H9 (cell line): ENCODE results near the gene NUMA1. TPM values are rescaled to one million over a fixed set of nuclear protein-coding genes. Genes with fewer than 3 reads are reported as not detected.

ENCODE experiments used
- DNase-seq: peaks from one replicate; pipeline ENCODE4 v3.0.0-alpha.2; 2017
- H2AFZ ChIP-seq: one replicate; pipeline ENCODE4 v1.6.1; 2013; ENCODE audit warnings: mild to moderate bottlenecking, low read length, control low read depth, moderate library complexity
- H2AK5ac ChIP-seq: 2 replicates; pipeline ENCODE4 v1.6.1; 2013; ENCODE audit warnings: low read length, control low read depth, mixed read lengths; ENCODE audit not compliant: insufficient read length
- H2BK120ac ChIP-seq: one replicate; pipeline ENCODE4 v1.6.1; 2013; ENCODE audit warnings: low read depth, mild to moderate bottlenecking, low read length, control low read depth, inconsistent platforms; ENCODE audit not compliant: poor library complexity, severe bottlenecking
- H2BK12ac ChIP-seq: 2 replicates; pipeline ENCODE4 v1.6.1; 2013; ENCODE audit warnings: low read length, control low read depth, mixed read lengths, low read depth; ENCODE audit not compliant: insufficient read length
- H2BK15ac ChIP-seq: 2 replicates; pipeline ENCODE4 v1.6.1; 2013; ENCODE audit warnings: low read depth, low read length, control low read depth
- H2BK20ac ChIP-seq: one replicate; pipeline ENCODE4 v1.6.1; 2013; ENCODE audit warnings: low read depth, mild to moderate bottlenecking, low read length, control low read depth, inconsistent platforms; ENCODE audit not compliant: poor library complexity, severe bottlenecking
- H2BK5ac ChIP-seq: 2 replicates; pipeline ENCODE4 v1.6.1; 2013; ENCODE audit warnings: low read length, control low read depth, mixed read lengths; ENCODE audit not compliant: insufficient read length
- H3K14ac ChIP-seq: 2 replicates; pipeline ENCODE4 v1.6.1; 2013; ENCODE audit warnings: low read length, control low read depth; ENCODE audit not compliant: insufficient read depth
- H3K18ac ChIP-seq: 2 replicates; pipeline ENCODE4 v1.6.1; 2013; ENCODE audit warnings: low read depth, mild to moderate bottlenecking, mixed read lengths, low read length, control low read depth; ENCODE audit not compliant: insufficient read length
- H3K23ac ChIP-seq: 2 replicates; pipeline ENCODE4 v1.6.1; 2013; ENCODE audit warnings: low read length, control low read depth, mixed read lengths, low read depth; ENCODE audit not compliant: insufficient read length
- H3K23me2 ChIP-seq: 2 replicates; pipeline ENCODE4 v1.6.1; 2013; ENCODE audit warnings: low read depth, mild to moderate bottlenecking, mixed read lengths, low read length, control low read depth; ENCODE audit not compliant: insufficient read length, poor library complexity, severe bottlenecking
- H3K27ac ChIP-seq: 2 replicates; pipeline ENCODE4 v1.5.1; 2013; ENCODE audit warnings: low read length, control low read depth, mixed read lengths, low read depth; ENCODE audit not compliant: insufficient read length
- H3K27me3 ChIP-seq: 2 replicates; pipeline ENCODE4 v1.6.1; 2013; ENCODE audit warnings: low read length, control low read depth, inconsistent platforms; ENCODE audit not compliant: insufficient read depth
- H3K4ac ChIP-seq: 2 replicates; pipeline ENCODE4 v1.6.1; 2013; ENCODE audit warnings: low read depth, mild to moderate bottlenecking, control low read depth, inconsistent platforms, low read length, moderate library complexity
- H3K4me1 ChIP-seq: 2 replicates; pipeline ENCODE4 v1.6.1; 2013; ENCODE audit warnings: low read length, control low read depth, inconsistent platforms; ENCODE audit not compliant: insufficient read depth
- H3K4me2 ChIP-seq: 2 replicates; pipeline ENCODE4 v1.6.1; 2013; ENCODE audit warnings: low read length, control low read depth, mixed read lengths; ENCODE audit not compliant: insufficient read length, insufficient read depth
- H3K56ac ChIP-seq: 2 replicates; pipeline ENCODE4 v1.6.1; 2013; ENCODE audit warnings: low read depth, mild to moderate bottlenecking, mixed read lengths, low read length, control low read depth; ENCODE audit not compliant: insufficient read length
- H3K79me1 ChIP-seq: 2 replicates; pipeline ENCODE4 v1.6.1; 2013; ENCODE audit warnings: low read depth, mild to moderate bottlenecking, moderate library complexity, low read length, control low read depth, inconsistent platforms; ENCODE audit not compliant: insufficient read depth, poor library complexity, severe bottlenecking
- H3K79me2 ChIP-seq: 2 replicates; pipeline ENCODE4 v1.6.1; 2013; ENCODE audit warnings: low read length, control low read depth, inconsistent platforms; ENCODE audit not compliant: insufficient read depth
- H3K9ac ChIP-seq: 2 replicates; pipeline ENCODE4 v1.6.1; 2013; ENCODE audit warnings: low read length, control low read depth, mixed read lengths; ENCODE audit not compliant: insufficient read length; ENCODE audit errors: extremely low read depth
- H3K9me3 ChIP-seq: one replicate; pipeline ENCODE4 v1.6.1; 2013; ENCODE audit warnings: low read depth, low read length, inconsistent platforms; ENCODE audit not compliant: control insufficient read depth
- H3T11ph ChIP-seq: one replicate; pipeline ENCODE4 v1.6.1; 2013; ENCODE audit warnings: mild to moderate bottlenecking, low read length, control low read depth, inconsistent platforms
- H4K20me1 ChIP-seq: one replicate; pipeline ENCODE4 v1.6.1; 2013; ENCODE audit not compliant: control insufficient read depth, insufficient read length, insufficient read depth
- H4K5ac ChIP-seq: 2 replicates; pipeline ENCODE4 v1.6.1; 2013; ENCODE audit warnings: low read depth, mild to moderate bottlenecking, mixed read lengths, low read length, control low read depth; ENCODE audit not compliant: insufficient read length
- H4K8ac ChIP-seq: replicated peaks from 2 replicates; pipeline ENCODE4 v1.6.1; 2013; ENCODE audit warnings: low read length, control low read depth, mixed read lengths, low read depth; ENCODE audit not compliant: insufficient read length
- H4K91ac ChIP-seq: 2 replicates; pipeline ENCODE4 v1.6.1; 2013; ENCODE audit warnings: low read depth, mild to moderate bottlenecking, moderate library complexity, mixed read lengths, low read length, control low read depth; ENCODE audit not compliant: insufficient read length
- H3K27ac Mint-ChIP-seq, 3 experiments: 2 replicates in 2 of 3; 3 replicates in 1 of 3; pipeline ENCODE4 v1.8.0; 2020 to 2021; ENCODE audit warnings: mixed read lengths in 3 of 3, mild to moderate bottlenecking in 1 of 3, moderate library complexity in 1 of 3
- H3K27me3 Mint-ChIP-seq: 2 replicates; pipeline ENCODE4 v1.8.0; 2021; ENCODE audit warnings: low read depth, mild to moderate bottlenecking, moderate library complexity, mixed read lengths
- H3K36me3 Mint-ChIP-seq, 3 experiments: 2 replicates in 2 of 3; 3 replicates in 1 of 3; pipeline ENCODE4 v1.8.0; 2020 to 2021; ENCODE audit warnings: low read depth in 3 of 3, mixed read lengths in 3 of 3; ENCODE audit not compliant: insufficient read depth in 1 of 3
- H3K4me1 Mint-ChIP-seq, 2 experiments: 2 replicates each; pipeline ENCODE4 v1.8.0; 2020; ENCODE audit warnings: mixed read lengths in 2 of 2
- H3K4me3 Mint-ChIP-seq, 2 experiments: 2 replicates in 1 of 2; 3 replicates in 1 of 2; pipeline ENCODE4 v1.8.0; 2020 to 2021; ENCODE audit warnings: mild to moderate bottlenecking in 2 of 2, mixed read lengths in 2 of 2, moderate library complexity in 1 of 2
- H3K9me3 Mint-ChIP-seq, 2 experiments: 2 replicates in 1 of 2; 3 replicates in 1 of 2; pipeline ENCODE4 v1.8.0; 2020; ENCODE audit warnings: mild to moderate bottlenecking in 2 of 2, mixed read lengths in 2 of 2, moderate library complexity in 1 of 2
- WGBS: extraction: QIAGEN DNeasy Blood & Tissue Kit; methylation state at CpG from one replicate; pipeline ENCODE4 v1.1.7; 2013; ENCODE audit warnings: missing lambda C conversion rate, low lambda C conversion rate, mixed read lengths; ENCODE audit not compliant: insufficient read length; ENCODE audit errors: extremely low coverage; 5-methylcytosine and 5-hydroxymethylcytosine counted together
- total RNA-seq: library from RNA; stranded (reverse); gene quantifications from 2 replicates; pipeline ENCODE4 v1.2.1, GENCODE V29; 2021
- TF ChIP-seq, protein P1 (sequence below): fragments of 200-600 bp; sonication (generic); conservative IDR thresholded peaks from 3 replicates; pipeline ENCODE4 v1.8.0; 2021; ENCODE audit warnings: antibody characterized with exemption, mild to moderate bottlenecking

NUMA1 gene
- total RNA-seq, 1 experiment from 2014 or later, result 136 TPM

GRCh38 chr11:72119198-72119597 lies 38.9 kb upstream of the NUMA1 start:
- no peak overlapping the region for H3K4me3 Mint-ChIP-seq
- H2BK120ac ChIP-seq, result no peak overlapping the region
- peaks cover 61% of the 10 kb centered on the region for H3K27me3 Mint-ChIP-seq
- H4K5ac ChIP-seq, result no peak overlapping the region
- no peak overlapping the region for H3K9ac ChIP-seq
- H2AK5ac ChIP-seq, result no peak overlapping the region
- no peak overlapping the region for H2BK12ac ChIP-seq
- no peak overlapping the region for H3K56ac ChIP-seq
- H3K79me2 ChIP-seq, result no peaks in the 10 kb centered on the region
- WGBS, result no CpG with 5 or more reads among the region's 6 CpGs
- no peak for DNase-seq
- H3K14ac ChIP-seq, result no peak overlapping the region
- no peak overlapping the region for H4K8ac ChIP-seq
- no peak overlapping the region for H2BK15ac ChIP-seq
- no peak overlapping the region for H3K4me2 ChIP-seq
- no peaks in the 10 kb centered on the region for H3K4me1 Mint-ChIP-seq
- no peaks in the 10 kb centered on the region; the same call in 1 of the 2 replicates for H3K27me3 ChIP-seq
- peaks cover 0 to 3% of the 10 kb centered on the region in 2 experiments; a peak in 3 of 5 replicates for H3K9me3 Mint-ChIP-seq
- H2AFZ ChIP-seq, result no peak overlapping the region
- no peak overlapping the region for H4K91ac ChIP-seq
- no peaks in the 10 kb centered on the region for H3K9me3 ChIP-seq
- TF ChIP-seq, protein P1, sequence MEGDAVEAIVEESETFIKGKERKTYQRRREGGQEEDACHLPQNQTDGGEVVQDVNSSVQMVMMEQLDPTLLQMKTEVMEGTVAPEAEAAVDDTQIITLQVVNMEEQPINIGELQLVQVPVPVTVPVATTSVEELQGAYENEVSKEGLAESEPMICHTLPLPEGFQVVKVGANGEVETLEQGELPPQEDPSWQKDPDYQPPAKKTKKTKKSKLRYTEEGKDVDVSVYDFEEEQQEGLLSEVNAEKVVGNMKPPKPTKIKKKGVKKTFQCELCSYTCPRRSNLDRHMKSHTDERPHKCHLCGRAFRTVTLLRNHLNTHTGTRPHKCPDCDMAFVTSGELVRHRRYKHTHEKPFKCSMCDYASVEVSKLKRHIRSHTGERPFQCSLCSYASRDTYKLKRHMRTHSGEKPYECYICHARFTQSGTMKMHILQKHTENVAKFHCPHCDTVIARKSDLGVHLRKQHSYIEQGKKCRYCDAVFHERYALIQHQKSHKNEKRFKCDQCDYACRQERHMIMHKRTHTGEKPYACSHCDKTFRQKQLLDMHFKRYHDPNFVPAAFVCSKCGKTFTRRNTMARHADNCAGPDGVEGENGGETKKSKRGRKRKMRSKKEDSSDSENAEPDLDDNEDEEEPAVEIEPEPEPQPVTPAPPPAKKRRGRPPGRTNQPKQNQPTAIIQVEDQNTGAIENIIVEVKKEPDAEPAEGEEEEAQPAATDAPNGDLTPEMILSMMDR, result no peak
- no peak overlapping the region for H3K23ac ChIP-seq
- no peaks in the 10 kb centered on the region for H4K20me1 ChIP-seq
- no peak overlapping the region for H2BK5ac ChIP-seq
- no peaks in the 10 kb centered on the region for H3K79me1 ChIP-seq
- no peaks in the 10 kb centered on the region for H3K23me2 ChIP-seq
- H2BK20ac ChIP-seq, result no peak overlapping the region
- no peak overlapping the region for H3T11ph ChIP-seq
- no peak overlapping the region for H3K18ac ChIP-seq
- no peaks in the 10 kb centered on the region for H3K4me1 ChIP-seq
- no peak overlapping the region for H3K27ac ChIP-seq
- H3K27ac Mint-ChIP-seq, result no peak overlapping the region
- no peaks in the 10 kb centered on the region for H3K36me3 Mint-ChIP-seq
- H3K4ac ChIP-seq, result no peak overlapping the region
